ENCODE measurements around the gene TLCD3B. TPM values are rescaled to one million over a fixed set of nuclear protein-coding genes. Genes with fewer than 3 reads are reported as not detected.

TLCD3B gene
- total RNA-seq, 1 experiment from 2014 or later: 20.9 TPM

DNA sequence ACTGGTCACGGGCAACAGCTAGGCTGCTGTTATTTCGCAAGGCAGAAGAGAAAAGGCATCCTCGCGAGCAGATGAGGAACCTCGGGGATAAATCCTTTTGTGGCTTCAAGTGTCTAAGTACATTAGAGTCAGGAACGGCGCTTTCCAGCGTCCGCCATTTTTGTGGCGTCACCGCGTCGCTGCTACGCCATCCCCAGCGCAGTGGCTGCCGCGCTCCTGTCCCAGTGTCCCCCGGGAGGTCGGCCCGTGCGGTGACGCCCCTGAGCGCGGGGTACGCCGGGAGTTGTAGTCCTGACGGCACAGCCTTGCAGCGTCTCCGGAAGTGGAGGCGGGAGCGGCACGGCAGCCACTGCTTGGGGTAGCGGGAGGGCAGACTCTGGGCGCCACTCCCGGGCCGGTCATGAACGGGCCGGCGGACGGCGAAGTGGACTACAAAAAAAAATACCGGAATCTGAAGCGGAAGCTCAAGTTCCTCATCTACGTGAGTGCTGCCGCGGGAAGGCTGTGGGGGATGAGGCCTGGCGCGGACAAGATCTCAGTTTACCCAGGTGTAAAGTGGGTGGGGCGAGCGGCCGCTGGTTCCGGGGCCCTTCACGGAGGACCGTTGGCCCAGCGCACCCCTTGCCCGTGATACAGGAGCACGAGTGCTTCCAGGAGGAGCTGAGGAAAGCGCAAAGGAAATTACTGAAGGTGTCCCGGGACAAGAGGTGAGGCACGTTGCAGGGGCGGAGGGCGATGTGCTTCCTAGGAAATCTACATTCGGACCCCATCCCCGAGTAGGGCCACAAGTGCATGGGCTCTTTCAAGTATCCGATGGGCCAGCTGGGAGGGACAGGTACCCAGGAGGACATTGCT is 34.9 kb downstream of the TLCD3B start, which contains the start of gene INO80E:
Gene INO80E (plus strand): TSS at position 331 of the 855 bp plus-strand sequence. CDS start 70 bp downstream, at position 401.
- no peak within 1 kb of the TSS for H3K27ac ChIP-seq (ENCODE audit: insufficient read length, low read depth, low read length)
- H4K5ac ChIP-seq (ENCODE audit: insufficient read length, low read depth, low read length): no peak within 1 kb of the TSS
- H2AFZ ChIP-seq (ENCODE audit: low read length): peak within 1 kb of the TSS; percentile 66
- H4K8ac ChIP-seq (replicated peaks; ENCODE audit: insufficient read length, low read depth, low read length): no peak within 1 kb of the TSS
- no peak within 1 kb of the TSS for H4K91ac ChIP-seq (ENCODE audit: insufficient read length, low read depth, low read length)
- H3K56ac ChIP-seq (ENCODE audit: insufficient read length, low read depth, low read length): no peak within 1 kb of the TSS
- no peak within 1 kb of the TSS for H3K4ac ChIP-seq (ENCODE audit: low read depth, low read length)
- no peak within 1 kb of the TSS for H2BK15ac ChIP-seq (ENCODE audit: low read depth, low read length)
- no peak within 1 kb of the TSS for H3T11ph ChIP-seq (ENCODE audit: low read length)
- peak within 1 kb of the TSS; percentile 97 to 98 for H3K4me3 Mint-ChIP-seq
- no peaks in the 10 kb centered on the region; a peak in 1 of 5 replicates for H3K9me3 Mint-ChIP-seq
- TF ChIP-seq, protein P1, sequence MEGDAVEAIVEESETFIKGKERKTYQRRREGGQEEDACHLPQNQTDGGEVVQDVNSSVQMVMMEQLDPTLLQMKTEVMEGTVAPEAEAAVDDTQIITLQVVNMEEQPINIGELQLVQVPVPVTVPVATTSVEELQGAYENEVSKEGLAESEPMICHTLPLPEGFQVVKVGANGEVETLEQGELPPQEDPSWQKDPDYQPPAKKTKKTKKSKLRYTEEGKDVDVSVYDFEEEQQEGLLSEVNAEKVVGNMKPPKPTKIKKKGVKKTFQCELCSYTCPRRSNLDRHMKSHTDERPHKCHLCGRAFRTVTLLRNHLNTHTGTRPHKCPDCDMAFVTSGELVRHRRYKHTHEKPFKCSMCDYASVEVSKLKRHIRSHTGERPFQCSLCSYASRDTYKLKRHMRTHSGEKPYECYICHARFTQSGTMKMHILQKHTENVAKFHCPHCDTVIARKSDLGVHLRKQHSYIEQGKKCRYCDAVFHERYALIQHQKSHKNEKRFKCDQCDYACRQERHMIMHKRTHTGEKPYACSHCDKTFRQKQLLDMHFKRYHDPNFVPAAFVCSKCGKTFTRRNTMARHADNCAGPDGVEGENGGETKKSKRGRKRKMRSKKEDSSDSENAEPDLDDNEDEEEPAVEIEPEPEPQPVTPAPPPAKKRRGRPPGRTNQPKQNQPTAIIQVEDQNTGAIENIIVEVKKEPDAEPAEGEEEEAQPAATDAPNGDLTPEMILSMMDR (conservative IDR thresholded peaks at IDR 0.05): no peak
- peak within 1 kb of the TSS; percentile 91 to 99 (median 96) for H3K27ac Mint-ChIP-seq
- H3K4me1 Mint-ChIP-seq: peaks cover 15 to 32% of the 10 kb centered on the region in 2 experiments
- peak within 1 kb of the TSS; percentile 82 for H3K9ac ChIP-seq (ENCODE audit: extremely low read depth, insufficient read length, low read length)
- no peaks in the 10 kb centered on the region; the same call in 1 of the 2 replicates for H3K79me2 ChIP-seq (ENCODE audit: insufficient read depth, low read length)
- no peaks in the 10 kb centered on the region for H3K9me3 ChIP-seq (ENCODE audit: control insufficient read depth, low read depth, low read length)
- H3K36me3 Mint-ChIP-seq (ENCODE audit: insufficient read depth in 1 of 3, low read depth in 3 of 3): peaks cover 13 to 50% (median 24%) of the 10 kb centered on the region in 3 experiments
- peak within 1 kb of the TSS; percentile 78 for H3K18ac ChIP-seq (ENCODE audit: insufficient read length, low read depth, low read length)
- peak; percentile 98 for DNase-seq
- no peaks in the 10 kb centered on the region for H3K79me1 ChIP-seq (ENCODE audit: insufficient read depth, low read depth, low read length, poor library complexity, severe bottlenecking)
- H2AK5ac ChIP-seq (ENCODE audit: insufficient read length, low read length): no peak within 1 kb of the TSS
- peak within 1 kb of the TSS; percentile 92 for H3K4me2 ChIP-seq (ENCODE audit: insufficient read depth, insufficient read length, low read length)
- H2BK120ac ChIP-seq (ENCODE audit: low read depth, low read length, poor library complexity, severe bottlenecking): no peak within 1 kb of the TSS
- H3K4me1 ChIP-seq (ENCODE audit: insufficient read depth, low read length): 0 out of 2 replicates have a peak, but pooled peaks cover 2% of the 10 kb centered on the region
- H3K23me2 ChIP-seq (ENCODE audit: insufficient read length, low read depth, low read length, poor library complexity, severe bottlenecking): peaks cover 14% of the 10 kb centered on the region
- no peaks in the 10 kb centered on the region; the same call in 1 of the 2 replicates for H3K27me3 Mint-ChIP-seq (ENCODE audit: low read depth)
- H4K20me1 ChIP-seq (ENCODE audit: control insufficient read depth, insufficient read depth, insufficient read length): no peaks in the 10 kb centered on the region
- no peak within 1 kb of the TSS for H2BK5ac ChIP-seq (ENCODE audit: insufficient read length, low read length)
- peak within 1 kb of the TSS; percentile 79 for H3K14ac ChIP-seq (ENCODE audit: insufficient read depth, low read length)
- H3K27me3 ChIP-seq (ENCODE audit: insufficient read depth, low read length): no peaks in the 10 kb centered on the region
- no peak within 1 kb of the TSS for H3K23ac ChIP-seq (ENCODE audit: insufficient read length, low read depth, low read length)
- no peak within 1 kb of the TSS for H2BK20ac ChIP-seq (ENCODE audit: low read depth, low read length, poor library complexity, severe bottlenecking)
- H2BK12ac ChIP-seq (ENCODE audit: insufficient read length, low read depth, low read length): no peak within 1 kb of the TSS
- WGBS (ENCODE audit: extremely low coverage, insufficient read length, low lambda C conversion rate): no CpG with 5 or more reads among the region's 65 CpGs

Measured in H9 (cell line).